ENCODE results near the gene DMD.

DNA sequence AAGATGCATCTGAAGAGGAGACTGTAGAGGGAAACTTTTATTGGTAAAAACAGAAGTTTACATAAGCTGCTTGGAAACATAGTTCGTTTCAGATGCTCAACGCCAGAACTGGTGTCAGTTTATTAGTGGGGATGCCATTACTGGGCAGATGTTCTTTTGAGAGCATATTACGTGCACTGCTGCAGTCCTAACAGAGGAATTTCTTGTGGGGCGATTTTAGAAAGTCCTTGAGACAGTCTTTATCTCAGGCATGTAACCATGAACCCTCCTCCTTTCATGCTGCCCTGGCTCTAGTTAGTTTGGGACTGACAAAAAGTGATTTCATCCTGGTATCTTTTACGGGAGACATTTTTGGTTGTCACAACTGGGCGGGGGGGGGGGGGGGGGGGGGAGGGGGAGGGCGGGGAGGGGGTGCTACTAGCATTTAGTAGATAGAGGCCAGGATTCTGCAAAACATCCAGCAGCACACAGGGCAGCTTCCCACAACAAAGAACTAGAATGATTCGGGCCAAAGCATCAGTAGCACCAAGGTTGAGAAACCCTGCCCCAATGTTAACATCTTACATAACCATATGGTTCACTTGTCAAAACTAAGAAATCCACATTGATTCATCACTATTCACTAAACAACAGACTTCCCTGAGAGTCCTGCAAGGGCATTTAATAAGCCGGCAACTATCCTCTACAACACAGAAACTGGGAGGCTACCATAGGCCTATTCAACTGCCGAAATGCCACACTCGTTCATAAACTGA lies 2021.0 kb downstream of the DMD start:
- TF ChIP-seq, protein P1, sequence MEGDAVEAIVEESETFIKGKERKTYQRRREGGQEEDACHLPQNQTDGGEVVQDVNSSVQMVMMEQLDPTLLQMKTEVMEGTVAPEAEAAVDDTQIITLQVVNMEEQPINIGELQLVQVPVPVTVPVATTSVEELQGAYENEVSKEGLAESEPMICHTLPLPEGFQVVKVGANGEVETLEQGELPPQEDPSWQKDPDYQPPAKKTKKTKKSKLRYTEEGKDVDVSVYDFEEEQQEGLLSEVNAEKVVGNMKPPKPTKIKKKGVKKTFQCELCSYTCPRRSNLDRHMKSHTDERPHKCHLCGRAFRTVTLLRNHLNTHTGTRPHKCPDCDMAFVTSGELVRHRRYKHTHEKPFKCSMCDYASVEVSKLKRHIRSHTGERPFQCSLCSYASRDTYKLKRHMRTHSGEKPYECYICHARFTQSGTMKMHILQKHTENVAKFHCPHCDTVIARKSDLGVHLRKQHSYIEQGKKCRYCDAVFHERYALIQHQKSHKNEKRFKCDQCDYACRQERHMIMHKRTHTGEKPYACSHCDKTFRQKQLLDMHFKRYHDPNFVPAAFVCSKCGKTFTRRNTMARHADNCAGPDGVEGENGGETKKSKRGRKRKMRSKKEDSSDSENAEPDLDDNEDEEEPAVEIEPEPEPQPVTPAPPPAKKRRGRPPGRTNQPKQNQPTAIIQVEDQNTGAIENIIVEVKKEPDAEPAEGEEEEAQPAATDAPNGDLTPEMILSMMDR (IDR thresholded peaks at IDR 0.05; ENCODE audit: insufficient read depth, low read depth, low read length), result no peak
- no peak for TF ChIP-seq EZH2 (IDR thresholded peaks at IDR 0.05; ENCODE audit: insufficient read depth, low read length)

Data from astrocyte (in vitro differentiated cells and primary cell).